HG03064 (cell line): ENCODE results near the gene SMIM45.
"Not testable (repeated sequence)": the region's sequence is repeated elsewhere in the genome, so short reads cannot be mapped to it uniquely, and the experiment has no call there.

Experiments used
- ATAC-seq: cut with Tn5 transposase; IDR thresholded peaks from one replicate; pipeline ENCODE4 v1.9.1; 2021; ENCODE audit warnings: low read depth; ENCODE audit not compliant: unreplicated experiment

Gene SMIM45

GRCh38 chr22:41933411-41934177, 18.4 kb upstream of the SMIM45 start:
- no peak for ATAC-seq

DNA sequence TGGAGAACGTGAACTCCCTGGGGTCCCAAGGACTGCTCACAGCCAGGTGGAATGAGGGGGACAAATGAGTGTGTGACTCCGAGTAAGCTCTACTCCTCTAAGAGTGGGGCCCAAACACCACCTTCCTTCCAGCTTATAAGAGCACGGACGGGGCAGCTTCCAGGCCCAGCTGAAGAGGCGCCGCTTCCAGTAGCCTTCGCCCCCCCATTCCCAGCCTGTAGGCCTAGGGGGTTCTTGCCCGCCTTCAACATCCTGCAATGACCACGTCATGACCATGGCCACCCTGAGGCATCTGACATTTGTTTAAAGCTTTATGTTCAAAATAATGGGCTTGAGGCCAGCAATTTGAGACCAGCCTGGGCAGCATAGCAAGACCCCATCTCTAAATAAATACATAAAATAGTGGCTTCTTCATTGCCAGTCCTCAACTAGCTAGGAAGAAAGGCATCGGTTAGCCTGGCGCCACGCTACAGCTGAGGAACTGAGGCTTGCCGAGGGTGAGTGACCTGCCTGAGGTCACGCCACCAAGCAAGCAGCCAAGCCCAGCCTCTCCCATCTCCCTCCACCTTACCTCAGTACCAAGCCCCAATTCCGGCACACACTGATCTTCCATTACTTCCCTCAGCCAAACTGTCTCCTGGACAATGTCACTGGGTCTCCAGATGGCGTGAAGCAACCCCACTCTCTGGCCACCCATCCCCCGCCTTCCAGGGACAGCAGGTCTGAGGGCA, 17.5 kb upstream of the SMIM45 start:
- ATAC-seq = no peak

GRCh38 chr22:41935015-41935351, 17.0 kb upstream of the SMIM45 start:
- no peak for ATAC-seq

DNA sequence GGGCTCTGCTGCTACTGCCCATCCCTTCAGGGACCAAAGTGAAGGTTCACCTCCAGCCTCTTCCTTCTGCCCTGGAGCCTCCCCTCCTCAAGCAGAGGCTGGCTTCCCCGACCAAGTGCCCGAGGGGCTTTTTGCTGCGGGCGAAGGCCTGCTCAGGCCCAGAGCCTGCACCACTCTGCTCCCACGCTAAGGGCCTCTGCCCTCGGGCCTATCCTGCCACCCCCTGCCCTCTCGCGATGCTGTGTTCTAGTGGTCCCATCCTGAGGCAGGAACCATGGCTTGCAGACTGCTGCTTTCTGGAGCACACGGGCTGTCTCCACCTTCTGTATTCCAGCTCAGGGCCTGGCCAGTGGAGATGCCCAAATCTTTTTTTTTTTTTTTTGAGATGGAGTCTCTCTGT, 16.4 kb upstream of the SMIM45 start:
- no peak for ATAC-seq

DNA sequence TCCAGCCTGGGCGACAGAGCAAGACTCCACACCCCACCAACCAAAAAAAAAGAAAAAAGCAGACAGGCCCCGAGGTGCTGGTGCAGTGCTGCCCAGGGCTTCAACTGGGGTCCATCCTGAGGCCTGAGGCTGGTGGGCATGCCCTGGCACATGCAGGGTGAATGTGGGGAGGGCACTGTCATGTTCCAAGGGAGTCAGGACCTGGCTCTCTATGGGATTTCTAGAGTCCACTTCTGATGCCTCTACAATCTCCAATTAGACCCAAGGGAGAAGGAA, 15.1 kb upstream of the SMIM45 start:
- no peak for ATAC-seq

GRCh38 chr22:41939981-41940831, 11.7 kb upstream of the SMIM45 start:
- peak; percentile 52 for ATAC-seq

- ATAC-seq = no peak
Observed at GRCh38 chr22:41940832-41941765, 10.9 kb upstream of the SMIM45 start.

DNA sequence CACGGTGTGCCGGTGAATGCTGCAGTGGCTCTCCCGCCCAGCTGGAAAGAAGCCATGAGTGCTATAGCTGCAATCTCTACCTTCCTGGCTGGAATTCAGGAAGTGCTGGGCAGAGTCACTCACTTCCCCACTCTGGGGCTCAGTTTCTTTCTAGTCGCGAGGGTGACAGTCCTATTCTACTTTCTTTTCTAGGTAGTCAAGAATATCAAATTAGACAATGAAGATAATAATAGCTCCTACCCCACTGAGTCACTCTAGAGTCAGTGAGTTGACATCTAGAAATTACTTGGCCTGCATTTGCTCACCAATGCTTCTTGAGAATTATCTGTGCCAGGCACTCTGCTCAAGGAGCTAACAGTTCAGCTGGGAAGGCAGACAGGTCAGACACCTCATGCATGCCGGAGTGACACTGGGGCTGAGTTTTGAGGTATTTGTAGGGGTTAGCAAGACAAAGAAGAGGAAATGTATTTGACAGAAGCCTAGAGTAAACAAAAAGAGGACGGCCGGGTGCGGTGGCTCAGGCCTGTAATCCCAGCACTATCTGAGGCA, 8.2 kb upstream of the SMIM45 start:
- ATAC-seq = no peak

- ATAC-seq = peak; percentile 66
Observed at GRCh38 chr22:41946629-41947423, 5.1 kb upstream of the SMIM45 start, which contains the start of gene CENPM. TSS of gene CENPM (minus strand) at chr22:41947152. CDS start at chr22:41947076, 76 bp downstream.

DNA sequence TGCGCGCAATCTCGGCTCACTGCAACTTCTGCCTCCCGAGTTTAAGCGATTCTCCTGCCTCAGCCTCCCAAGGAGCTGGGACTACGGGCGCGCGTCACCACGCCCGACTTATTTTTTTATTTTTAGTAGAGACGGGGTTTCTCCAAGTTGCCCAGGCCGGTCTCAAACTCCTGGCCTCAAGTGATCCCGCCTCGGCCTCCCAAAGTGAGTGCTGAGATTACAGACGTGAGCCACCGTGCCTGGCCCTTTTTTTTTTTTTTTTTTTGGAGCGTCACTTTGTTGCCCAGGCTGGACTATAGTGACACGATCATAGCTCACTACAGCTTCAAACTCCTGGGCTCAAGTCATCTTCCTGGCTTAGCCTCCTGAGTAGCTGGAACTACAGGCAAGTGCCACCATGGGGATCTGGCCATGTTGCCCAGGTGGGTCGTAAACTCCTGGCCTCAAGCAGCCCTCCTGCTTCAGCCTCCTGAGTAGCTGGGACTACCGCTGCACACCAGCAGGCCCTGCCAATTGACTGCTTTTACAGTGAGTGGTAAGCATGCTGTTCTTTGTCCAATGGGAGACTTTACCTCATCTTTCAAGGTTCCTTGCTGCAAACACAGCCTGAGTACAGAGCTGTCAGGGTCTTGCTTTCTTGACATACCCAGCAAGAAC, 4.4 kb upstream of the SMIM45 start:
- no peak for ATAC-seq

GRCh38 chr22:41948142-41948541, 3.8 kb upstream of the SMIM45 start:
- no peak for ATAC-seq

DNA sequence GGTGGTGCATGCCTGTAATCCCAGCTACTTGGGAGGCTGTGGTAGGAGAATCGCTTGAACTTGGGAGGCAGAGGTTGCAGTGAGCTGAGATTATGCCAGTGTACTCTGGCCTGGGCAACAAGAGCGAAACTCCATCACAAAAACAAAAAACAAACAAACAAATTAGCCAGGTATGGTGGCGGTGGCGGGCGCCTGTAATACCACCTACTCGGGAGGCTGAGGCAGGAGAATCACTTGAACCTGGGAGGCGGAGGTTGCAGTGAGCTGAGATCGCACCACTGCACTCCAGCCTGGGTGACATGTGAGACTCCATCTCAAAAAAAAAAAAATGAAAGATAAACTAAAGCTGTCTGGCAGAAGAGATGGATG, 3.0 kb upstream of the SMIM45 start:
- not testable (repeated sequence) for ATAC-seq

DNA sequence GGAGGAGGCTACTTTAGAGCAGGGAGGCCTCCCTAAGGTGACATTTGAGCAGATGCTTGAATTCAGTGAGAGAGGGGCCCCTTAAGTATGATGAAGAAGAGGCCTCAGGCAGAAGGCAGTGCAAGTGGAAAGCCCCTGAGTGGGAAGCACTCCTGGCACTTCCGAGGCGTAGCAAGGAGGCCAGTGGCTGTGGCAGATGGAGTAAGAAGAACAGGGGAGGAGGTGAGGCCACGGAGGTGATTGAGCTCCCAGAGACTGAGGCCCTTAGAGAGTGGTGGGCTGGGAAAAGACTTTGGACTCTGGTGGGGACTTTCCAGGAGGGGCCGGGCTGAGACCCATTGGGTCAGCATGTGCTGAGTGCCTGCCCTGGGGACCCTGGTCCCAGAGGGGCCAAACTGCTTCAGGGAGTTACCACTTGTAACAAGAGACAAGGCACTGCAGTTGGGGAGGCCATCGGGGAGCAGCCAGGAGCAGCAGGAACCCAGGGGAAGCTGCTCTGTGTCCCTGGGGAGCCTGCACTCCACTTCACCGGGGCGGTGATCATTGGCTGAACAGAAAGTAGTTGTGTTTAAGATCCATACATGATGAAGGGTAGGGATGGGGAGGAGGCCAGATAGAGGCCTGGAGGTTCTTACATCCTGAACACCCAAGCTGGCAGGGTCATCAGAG, 2.5 kb upstream of the SMIM45 start:
- ATAC-seq = no peak

DNA sequence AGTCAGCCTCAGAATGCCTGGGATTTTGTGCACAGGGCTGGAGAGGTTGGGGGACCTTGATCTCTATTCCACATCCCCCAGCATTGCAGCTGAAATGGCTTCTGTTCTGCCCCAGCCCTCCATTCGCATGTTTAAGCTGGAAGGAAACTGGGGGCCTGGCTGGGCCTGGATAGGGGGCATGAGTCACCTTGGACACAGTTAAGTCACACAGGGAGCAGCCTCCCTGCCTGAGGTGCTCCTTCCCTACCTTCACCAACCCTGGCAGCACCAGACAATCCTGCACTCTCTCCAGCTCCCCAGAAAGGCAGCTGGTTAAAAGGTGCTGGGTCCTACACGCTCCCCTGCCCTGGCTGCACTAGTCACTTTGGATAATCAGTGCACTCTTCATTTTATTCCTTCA, 763 bp downstream of the SMIM45 start:
- no peak for ATAC-seq

- ATAC-seq = no peak
Observed at GRCh38 chr22:41957941-41958556, 6.1 kb downstream of the SMIM45 start.

GRCh38 chr22:41963453-41964111, 11.6 kb downstream of the SMIM45 start:
- no peak for ATAC-seq

GRCh38 chr22:41964112-41964491, 12.2 kb downstream of the SMIM45 start:
- no peak for ATAC-seq
